HG03095 (cell line): ENCODE measurements around the gene BARX2.

Experiments used
- ATAC-seq: cut with Tn5 transposase; IDR thresholded peaks from one replicate; pipeline ENCODE4 v1.9.1; 2021; ENCODE audit warnings: moderate library complexity; ENCODE audit not compliant: unreplicated experiment

Gene BARX2

GRCh38 chr11:129493746-129494145, 118.1 kb downstream of the BARX2 start:
- ATAC-seq = no peak
